ENCODE data around the gene F11R. TPM values are rescaled to one million over a fixed set of nuclear protein-coding genes. Genes with fewer than 3 reads are reported as not detected.

The F11R gene
- total RNA-seq, 1 experiment from 2014 or later: 173 TPM

GRCh38 chr1:160987359-160988050 is 33.4 kb downstream of the F11R start:
- no TSS peak for BruUV-seq (replicated peaks)
- Mint-ChIP-seq H3K4me3 (ENCODE audit: low read depth, unreplicated experiment) (no peak overlapping the region), H3K36me3 (ENCODE audit: insufficient read depth, unreplicated experiment) (peaks cover 28% of the 10 kb centered on the region), H3K27ac (ENCODE audit: unreplicated experiment) (no peak overlapping the region), H3K9me3 (ENCODE audit: low read depth, unreplicated experiment) (no peaks in the 10 kb centered on the region), H3K27me3 (ENCODE audit: unreplicated experiment) (peaks cover 5% of the 10 kb centered on the region), H3K4me1 (ENCODE audit: low read depth, unreplicated experiment) (peaks cover 15% of the 10 kb centered on the region)
- intact Hi-C loops (cut with micrococcal nuclease; ENCODE audit: unreplicated experiment): no loop called here
- DNase-seq: no peak
- CTCF ChIA-PET: interaction anchor here (0.5 to 0.6 kb wide), 2 partner anchors 10 kb away, joined by 3 to 4 read pairs; no protein-coding TSS in a partner anchor
- TF ChIP-seq CTCF (IDR thresholded peaks at IDR 0.05; ENCODE audit: unreplicated experiment): no peak

DNA sequence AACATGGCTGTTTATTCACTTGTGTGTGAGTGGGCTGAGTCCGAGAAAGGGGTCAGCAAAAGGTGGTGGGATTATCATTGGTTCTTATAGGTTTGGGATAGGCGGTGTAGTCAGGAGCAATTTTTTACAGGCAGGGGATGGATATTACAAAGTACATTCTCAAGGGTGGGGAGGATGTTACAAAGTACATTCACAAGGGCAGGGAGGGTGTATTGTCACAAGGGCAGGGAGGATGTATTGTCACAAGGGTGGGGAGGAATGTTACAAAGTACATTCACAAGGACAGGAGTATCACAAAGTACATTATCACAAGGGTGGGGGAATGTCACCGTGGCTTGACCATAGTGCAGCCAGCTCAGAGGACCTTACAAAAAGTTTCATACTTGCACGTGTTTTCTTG is 35.2 kb downstream of the F11R start:
- Mint-ChIP-seq H3K27ac (ENCODE audit: unreplicated experiment) (no peak overlapping the region), H3K9me3 (ENCODE audit: low read depth, unreplicated experiment) (no peaks in the 10 kb centered on the region), H3K27me3 (ENCODE audit: unreplicated experiment) (peaks cover 22% of the 10 kb centered on the region), H3K4me3 (ENCODE audit: low read depth, unreplicated experiment) (no peak overlapping the region), H3K36me3 (ENCODE audit: insufficient read depth, unreplicated experiment) (peaks cover 25% of the 10 kb centered on the region), H3K4me1 (ENCODE audit: low read depth, unreplicated experiment) (peaks cover 22% of the 10 kb centered on the region)
- CTCF ChIA-PET: interaction anchor here (0.7 kb wide), 1 partner anchor 240 kb away, joined by 3 read pairs; the partner anchor contains the start of gene TOMM40L
- BruUV-seq (replicated peaks): no TSS peak
- intact Hi-C loops (cut with micrococcal nuclease; ENCODE audit: unreplicated experiment): no loop called here
- TF ChIP-seq CTCF (IDR thresholded peaks at IDR 0.05; ENCODE audit: unreplicated experiment): no peak
- DNase-seq: no peak

GRCh38 chr1:160981584-160982411 is 39.2 kb downstream of the F11R start:
- BruUV-seq (replicated peaks): no TSS peak

DNA sequence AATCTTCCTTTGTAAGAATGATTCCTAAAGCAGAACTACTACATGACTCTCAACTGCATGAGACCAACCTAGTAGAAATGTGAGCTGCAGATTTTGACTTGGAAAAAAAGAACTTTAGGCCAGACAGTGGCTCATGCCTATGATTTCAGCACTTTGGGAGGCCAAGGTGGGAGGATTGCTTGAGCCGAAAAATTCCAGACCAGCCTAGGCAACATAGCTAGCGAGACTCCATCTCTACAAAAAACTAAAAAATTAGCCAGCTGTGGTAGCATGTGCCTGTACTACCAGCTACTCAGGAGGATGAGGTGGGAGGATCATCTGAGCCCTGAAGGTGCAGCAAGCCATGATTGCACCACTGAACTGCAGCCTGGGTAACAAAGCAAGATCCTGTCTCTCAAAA is 41.7 kb downstream of the F11R start:
- no peaks in the 10 kb centered on the region for H3K9me3 Mint-ChIP-seq (ENCODE audit: low read depth, unreplicated experiment)

More at GRCh38 chr1:160981584-160982411, 39.2 kb downstream of the F11R start:
- CTCF ChIA-PET: no interaction called here
- H3K4me3 Mint-ChIP-seq (ENCODE audit: low read depth, unreplicated experiment): peak overlapping the region; percentile 9
- DNase-seq: peak; percentile 28
- intact Hi-C loops (cut with micrococcal nuclease; ENCODE audit: unreplicated experiment): no loop called here
- H3K9me3 Mint-ChIP-seq (ENCODE audit: low read depth, unreplicated experiment): no peaks in the 10 kb centered on the region
- peaks cover 13% of the 10 kb centered on the region for H3K36me3 Mint-ChIP-seq (ENCODE audit: insufficient read depth, unreplicated experiment)
- peaks cover 22% of the 10 kb centered on the region for H3K27me3 Mint-ChIP-seq (ENCODE audit: unreplicated experiment)
- no peak overlapping the region for H3K27ac Mint-ChIP-seq (ENCODE audit: unreplicated experiment)
- H3K4me1 Mint-ChIP-seq (ENCODE audit: low read depth, unreplicated experiment): peaks cover 18% of the 10 kb centered on the region
- TF ChIP-seq CTCF (IDR thresholded peaks at IDR 0.05; ENCODE audit: unreplicated experiment): no peak

More for the DNA sequence above, 41.7 kb downstream of the F11R start:
- H3K4me3 Mint-ChIP-seq (ENCODE audit: low read depth, unreplicated experiment): no peak overlapping the region
- no TSS peak for BruUV-seq (replicated peaks)
- peaks cover 42% of the 10 kb centered on the region for H3K27me3 Mint-ChIP-seq (ENCODE audit: unreplicated experiment)
- peaks cover 28% of the 10 kb centered on the region for H3K4me1 Mint-ChIP-seq (ENCODE audit: low read depth, unreplicated experiment)
- DNase-seq: no peak
- H3K36me3 Mint-ChIP-seq (ENCODE audit: insufficient read depth, unreplicated experiment): peaks cover 13% of the 10 kb centered on the region
- no peak for TF ChIP-seq CTCF (IDR thresholded peaks at IDR 0.05; ENCODE audit: unreplicated experiment)
- no peak overlapping the region for H3K27ac Mint-ChIP-seq (ENCODE audit: unreplicated experiment)
- intact Hi-C loops (cut with micrococcal nuclease; ENCODE audit: unreplicated experiment): no loop called here
- CTCF ChIA-PET: interaction anchor here (0.6 to 1.2 kb wide), 5 partner anchors 11 to 317 kb away, joined by 3 to 7 read pairs (median 4); partner anchors contain the start of genes ITLN1 and ITLN2
